Parathyroid adenoma (tissue), 2 donors: Measurements from ENCODE around the gene MYRF.

ENCODE experiments used
- H2AFZ ChIP-seq: fragments of 300-600 bp; sonication (generic); one replicate; pipeline ENCODE4 v1.7.0; 2017; ENCODE audit warnings: antibody characterized with exemption, mild to moderate bottlenecking
- H3K27ac ChIP-seq: fragments of 300-600 bp; sonication (generic); one replicate; pipeline ENCODE4 v1.7.0; 2017
- H3K27me3 ChIP-seq: fragments of 300-600 bp; sonication (generic); one replicate; pipeline ENCODE4 v1.7.0; 2017; ENCODE audit warnings: low read length; ENCODE audit not compliant: control insufficient read depth, insufficient read depth
- H3K36me3 ChIP-seq: fragments of 300-600 bp; sonication (generic); one replicate; pipeline ENCODE4 v1.7.0; 2017; ENCODE audit warnings: low read length; ENCODE audit not compliant: control insufficient read depth, insufficient read depth
- H3K4me1 ChIP-seq: fragments of 300-600 bp; sonication (generic); one replicate; pipeline ENCODE4 v1.7.0; 2017; ENCODE audit warnings: control low read depth
- H3K4me2 ChIP-seq: fragments of 300-600 bp; sonication (generic); one replicate; pipeline ENCODE4 v1.7.0; 2017; ENCODE audit warnings: low read length
- H3K4me3 ChIP-seq: fragments of 300-600 bp; sonication (generic); one replicate; pipeline ENCODE4 v1.7.0; 2017; ENCODE audit warnings: low read depth, low read length
- H3K79me2 ChIP-seq: fragments of 300-600 bp; sonication (generic); one replicate; pipeline ENCODE4 v1.7.0; 2017; ENCODE audit warnings: control low read depth
- H3K9ac ChIP-seq: fragments of 300-600 bp; sonication (generic); one replicate; pipeline ENCODE4 v1.7.0; 2017; ENCODE audit warnings: mild to moderate bottlenecking
- H3K9me3 ChIP-seq: fragments of 300-600 bp; sonication (generic); one replicate; pipeline ENCODE4 v1.7.0; 2017; ENCODE audit warnings: low read length; ENCODE audit not compliant: control insufficient read depth
- TF ChIP-seq, protein P1 (sequence below): fragments of 300-600 bp; sonication (generic); IDR thresholded peaks from one replicate; pipeline ENCODE4 v1.7.0; 2017; ENCODE audit warnings: antibody characterized with exemption, mild to moderate bottlenecking
- donor health status: primary hyperparathyroidism.

MYRF gene

GRCh38 chr11:61707574-61707973 is 44.9 kb upstream of the MYRF start:
- Histone ChIP-seq H3K79me2 (no peaks in the 10 kb centered on the region), H3K4me3 (no peak overlapping the region), H3K4me1 (no peaks in the 10 kb centered on the region), H3K36me3 (no peaks in the 10 kb centered on the region), H3K9ac (no peak overlapping the region), H3K27ac (no peak overlapping the region), H3K27me3 (no peaks in the 10 kb centered on the region), H3K9me3 (no peaks in the 10 kb centered on the region), H2AFZ (no peak overlapping the region), H3K4me2 (no peak overlapping the region)
- TF ChIP-seq, protein P1, sequence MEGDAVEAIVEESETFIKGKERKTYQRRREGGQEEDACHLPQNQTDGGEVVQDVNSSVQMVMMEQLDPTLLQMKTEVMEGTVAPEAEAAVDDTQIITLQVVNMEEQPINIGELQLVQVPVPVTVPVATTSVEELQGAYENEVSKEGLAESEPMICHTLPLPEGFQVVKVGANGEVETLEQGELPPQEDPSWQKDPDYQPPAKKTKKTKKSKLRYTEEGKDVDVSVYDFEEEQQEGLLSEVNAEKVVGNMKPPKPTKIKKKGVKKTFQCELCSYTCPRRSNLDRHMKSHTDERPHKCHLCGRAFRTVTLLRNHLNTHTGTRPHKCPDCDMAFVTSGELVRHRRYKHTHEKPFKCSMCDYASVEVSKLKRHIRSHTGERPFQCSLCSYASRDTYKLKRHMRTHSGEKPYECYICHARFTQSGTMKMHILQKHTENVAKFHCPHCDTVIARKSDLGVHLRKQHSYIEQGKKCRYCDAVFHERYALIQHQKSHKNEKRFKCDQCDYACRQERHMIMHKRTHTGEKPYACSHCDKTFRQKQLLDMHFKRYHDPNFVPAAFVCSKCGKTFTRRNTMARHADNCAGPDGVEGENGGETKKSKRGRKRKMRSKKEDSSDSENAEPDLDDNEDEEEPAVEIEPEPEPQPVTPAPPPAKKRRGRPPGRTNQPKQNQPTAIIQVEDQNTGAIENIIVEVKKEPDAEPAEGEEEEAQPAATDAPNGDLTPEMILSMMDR: no peak

- Histone ChIP-seq H3K9ac (no peak overlapping the region), H3K27me3 (no peaks in the 10 kb centered on the region), H2AFZ (no peak overlapping the region), H3K9me3 (no peaks in the 10 kb centered on the region), H3K36me3 (no peaks in the 10 kb centered on the region), H3K4me1 (no peaks in the 10 kb centered on the region), H3K4me3 (no peak overlapping the region), H3K4me2 (no peak overlapping the region), H3K27ac (no peak overlapping the region), H3K79me2 (no peaks in the 10 kb centered on the region)
- TF ChIP-seq, protein P1: no peak
Measured at GRCh38 chr11:61709110-61709509, 43.3 kb upstream of the MYRF start.

DNA sequence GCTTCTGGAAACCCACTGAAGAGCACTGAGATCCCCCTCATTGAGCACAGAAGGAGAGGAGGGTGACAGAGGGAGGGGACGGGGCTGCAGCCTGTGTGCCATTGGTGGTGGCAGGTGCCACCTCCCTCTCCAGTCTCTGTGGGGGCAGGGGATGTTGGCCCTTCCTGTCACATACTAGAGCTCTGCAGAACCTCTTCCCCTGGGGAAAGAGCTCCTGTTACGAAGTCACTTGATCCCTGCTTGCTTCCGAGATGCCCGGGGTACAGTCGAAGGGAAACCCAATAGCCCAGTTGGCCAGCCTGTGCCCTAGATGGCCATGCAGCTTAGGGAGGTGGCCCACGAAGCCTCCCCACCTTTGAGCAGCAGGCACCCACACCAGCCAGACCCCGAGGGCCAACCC is 42.9 kb upstream of the MYRF start:
- Histone ChIP-seq H3K4me3 (no peak overlapping the region), H3K79me2 (no peaks in the 10 kb centered on the region), H3K27me3 (no peaks in the 10 kb centered on the region), H2AFZ (no peak overlapping the region), H3K9me3 (no peaks in the 10 kb centered on the region), H3K9ac (no peak overlapping the region), H3K4me2 (no peak overlapping the region), H3K27ac (no peak overlapping the region), H3K36me3 (no peaks in the 10 kb centered on the region), H3K4me1 (no peaks in the 10 kb centered on the region)
- TF ChIP-seq, protein P1: no peak

GRCh38 chr11:61710019-61710418 is 42.4 kb upstream of the MYRF start:
- Histone ChIP-seq H3K27ac (no peak overlapping the region), H3K4me3 (no peak overlapping the region), H3K9ac (no peak overlapping the region), H3K4me1 (no peaks in the 10 kb centered on the region), H3K9me3 (no peaks in the 10 kb centered on the region), H3K79me2 (no peaks in the 10 kb centered on the region), H3K36me3 (no peaks in the 10 kb centered on the region), H3K4me2 (no peak overlapping the region), H2AFZ (no peak overlapping the region), H3K27me3 (no peaks in the 10 kb centered on the region)
- TF ChIP-seq, protein P1: no peak

DNA sequence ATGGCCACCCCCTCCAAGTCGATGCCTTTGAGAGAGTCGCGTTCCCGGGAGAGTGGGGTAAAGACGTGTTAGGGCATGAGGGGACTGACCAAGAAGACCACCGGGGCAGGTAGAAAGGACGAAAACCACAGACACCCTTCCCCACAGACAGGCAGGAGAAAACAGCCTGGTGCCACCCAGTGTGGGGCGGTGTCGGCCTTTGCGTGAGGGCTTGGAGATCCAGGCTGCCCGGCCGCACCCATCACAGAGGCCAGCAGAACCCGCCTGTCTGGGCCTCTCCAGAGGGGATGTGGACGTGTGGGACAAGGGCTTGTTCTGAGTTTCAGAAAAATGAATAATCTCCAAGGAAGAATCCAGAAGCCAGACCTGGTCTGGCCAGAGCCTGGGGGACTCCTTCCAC is 41.4 kb upstream of the MYRF start:
- no peaks in the 10 kb centered on the region for H3K4me1 ChIP-seq
- no peak overlapping the region for H2AFZ ChIP-seq
- no peak overlapping the region for H3K4me3 ChIP-seq
- no peak overlapping the region for H3K9ac ChIP-seq
- no peaks in the 10 kb centered on the region for H3K79me2 ChIP-seq
- no peak overlapping the region for H3K4me2 ChIP-seq
- H3K9me3 ChIP-seq: no peaks in the 10 kb centered on the region
- H3K27ac ChIP-seq: no peak overlapping the region
- H3K36me3 ChIP-seq: no peaks in the 10 kb centered on the region
- no peaks in the 10 kb centered on the region for H3K27me3 ChIP-seq
- TF ChIP-seq, protein P1: no peak
